HL-60 (cell line): ENCODE results near the gene MEFV.
"Not testable (repeated sequence)": the region's sequence is repeated elsewhere in the genome, so short reads cannot be mapped to it uniquely, and the experiment has no call there.

Experiments
- DNase-seq, 2 experiments: peaks; one replicate each; pipeline ENCODE4 v3.0.0-alpha.2; 2010 to 2020; ENCODE audit warnings: low read depth in 1 of 2, low spot score in 1 of 2
- H3K27ac ChIP-seq: fragments of 250-450 bp; sonication (Bioruptor Pico); replicated peaks from 2 replicates; pipeline ENCODE4 v1.5.1; 2020; ENCODE audit warnings: mild to moderate bottlenecking, moderate library complexity
- H3K27me3 ChIP-seq: fragments of 250-450 bp; sonication (Bioruptor Pico); 2 replicates; pipeline ENCODE4 v1.5.1; 2021; ENCODE audit warnings: mild to moderate bottlenecking, moderate library complexity; ENCODE audit not compliant: insufficient read depth, poor library complexity, severe bottlenecking
- H3K4me3 ChIP-seq: replicated peaks from 2 replicates; pipeline ENCODE4 v1.5.1; 2011; ENCODE audit warnings: mild to moderate bottlenecking, control low read depth, low read length; ENCODE audit not compliant: insufficient read depth
- CTCF ChIP-seq: IDR thresholded peaks from one replicate; pipeline ENCODE4 v1.5.1; 2011; ENCODE audit warnings: low read length, control low read depth, inconsistent platforms; ENCODE audit not compliant: insufficient read depth
- GABPA ChIP-seq: IDR thresholded peaks from 2 replicates; pipeline ENCODE4 v1.6.1; 2012; ENCODE audit warnings: low read depth
- POLR2AphosphoS5 ChIP-seq: IDR thresholded peaks from 2 replicates; pipeline ENCODE4 v1.6.1; 2012; ENCODE audit warnings: low read depth
- REST ChIP-seq: IDR thresholded peaks from 2 replicates; pipeline ENCODE4 v1.6.1; 2012; ENCODE audit warnings: low read depth; ENCODE audit not compliant: insufficient replicate concordance
- SPI1 ChIP-seq: IDR thresholded peaks from 2 replicates; pipeline ENCODE4 v1.6.1; 2012; ENCODE audit warnings: low read depth, mild to moderate bottlenecking, borderline replicate concordance

Gene MEFV

GRCh38 chr16:3212006-3212405, 44.4 kb downstream of the MEFV start:
- no peak overlapping the region for H3K4me3 ChIP-seq
- no peak for DNase-seq
- H3K27ac ChIP-seq: no peak overlapping the region
- no peaks in the 10 kb centered on the region for H3K27me3 ChIP-seq
- TF ChIP-seq CTCF (no peak), REST (no peak), POLR2AphosphoS5 (no peak), SPI1 (no peak), GABPA (no peak)

- no peak for TF ChIP-seq REST
- TF ChIP-seq GABPA: no peak
- no peak for TF ChIP-seq CTCF
- no peak for TF ChIP-seq POLR2AphosphoS5
- no peak for TF ChIP-seq SPI1
- Histone ChIP-seq H3K4me3 (no peak overlapping the region), H3K27ac (no peak overlapping the region), H3K27me3 (no peaks in the 10 kb centered on the region)
- DNase-seq: no peak
These were observed 49.1 kb downstream of the MEFV start for GRCh38 chr16:3207086-3207953.

GRCh38 chr16:3205939-3206338, 50.5 kb downstream of the MEFV start:
- not testable (repeated sequence) for DNase-seq, H3K4me3 ChIP-seq, H3K27ac ChIP-seq, H3K27me3 ChIP-seq

- Histone ChIP-seq H3K27me3 (no peaks in the 10 kb centered on the region), H3K27ac (no peak overlapping the region), H3K4me3 (no peak overlapping the region)
- TF ChIP-seq POLR2AphosphoS5: no peak
- no peak for TF ChIP-seq REST
- TF ChIP-seq CTCF: no peak
- TF ChIP-seq SPI1: no peak
- TF ChIP-seq GABPA: no peak
- DNase-seq: no peak
These were observed 53.4 kb downstream of the MEFV start for GRCh38 chr16:3202903-3203539.
